Measurements from ENCODE around the gene HSDL1.

DNA sequence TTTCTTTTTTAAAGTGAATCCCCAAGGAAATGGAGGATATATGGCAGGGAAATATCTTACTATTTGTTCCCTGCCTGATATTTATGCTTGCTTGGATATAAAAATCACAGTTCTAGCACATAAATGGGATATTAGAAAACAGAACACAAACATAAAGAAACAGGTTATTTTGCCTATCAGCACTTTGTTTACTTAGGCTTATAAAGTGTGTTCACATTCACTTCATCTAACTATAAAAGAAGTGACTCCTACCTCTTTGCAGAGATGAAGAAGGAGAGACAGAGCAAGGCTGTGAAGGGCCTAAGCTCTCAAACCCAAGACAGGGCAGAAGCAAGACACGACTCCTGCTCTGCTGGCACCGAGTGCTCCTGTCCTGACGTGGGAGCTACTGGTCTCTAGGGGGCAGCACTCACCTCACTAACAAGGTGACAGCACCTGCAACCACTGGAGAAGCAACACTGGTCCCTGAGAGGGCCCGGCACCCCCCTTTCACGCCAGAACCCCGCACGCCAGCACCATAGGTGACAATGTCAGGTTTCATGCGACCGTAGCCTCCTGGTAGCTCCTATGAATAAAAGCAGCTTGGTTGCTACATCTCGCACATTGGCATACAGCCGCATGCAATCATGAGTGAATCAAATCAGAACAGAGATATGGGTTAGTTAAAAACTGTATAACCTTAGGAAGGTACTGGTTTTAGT is 60.3 kb downstream of the HSDL1 start:
- TF ChIP-seq USF2 (IDR thresholded peaks at IDR 0.05; ENCODE audit: low read depth, low read length) (no peak), CEBPB (IDR thresholded peaks at IDR 0.05; ENCODE audit: low read depth, low read length) (no peak), POLR2A (IDR thresholded peaks at IDR 0.05; ENCODE audit: low read depth, low read length) (no peak), RCOR1 (IDR thresholded peaks at IDR 0.05; ENCODE audit: insufficient replicate concordance, low read length) (no peak), RFX5 (IDR thresholded peaks at IDR 0.05; ENCODE audit: low read depth, low read length) (no peak), MXI1 (IDR thresholded peaks at IDR 0.05; ENCODE audit: borderline replicate concordance, low read depth, low read length) (no peak), SMC3 (IDR thresholded peaks at IDR 0.05; ENCODE audit: low read depth, low read length) (peak; percentile 65), MAFK (IDR thresholded peaks at IDR 0.05; ENCODE audit: low read depth, low read length) (no peak), ELK1 (IDR thresholded peaks at IDR 0.05; ENCODE audit: borderline replicate concordance, low read depth, low read length) (no peak), FOS (IDR thresholded peaks at IDR 0.05; ENCODE audit: low read depth, low read length) (no peak)
- TF ChIP-seq, protein P1, sequence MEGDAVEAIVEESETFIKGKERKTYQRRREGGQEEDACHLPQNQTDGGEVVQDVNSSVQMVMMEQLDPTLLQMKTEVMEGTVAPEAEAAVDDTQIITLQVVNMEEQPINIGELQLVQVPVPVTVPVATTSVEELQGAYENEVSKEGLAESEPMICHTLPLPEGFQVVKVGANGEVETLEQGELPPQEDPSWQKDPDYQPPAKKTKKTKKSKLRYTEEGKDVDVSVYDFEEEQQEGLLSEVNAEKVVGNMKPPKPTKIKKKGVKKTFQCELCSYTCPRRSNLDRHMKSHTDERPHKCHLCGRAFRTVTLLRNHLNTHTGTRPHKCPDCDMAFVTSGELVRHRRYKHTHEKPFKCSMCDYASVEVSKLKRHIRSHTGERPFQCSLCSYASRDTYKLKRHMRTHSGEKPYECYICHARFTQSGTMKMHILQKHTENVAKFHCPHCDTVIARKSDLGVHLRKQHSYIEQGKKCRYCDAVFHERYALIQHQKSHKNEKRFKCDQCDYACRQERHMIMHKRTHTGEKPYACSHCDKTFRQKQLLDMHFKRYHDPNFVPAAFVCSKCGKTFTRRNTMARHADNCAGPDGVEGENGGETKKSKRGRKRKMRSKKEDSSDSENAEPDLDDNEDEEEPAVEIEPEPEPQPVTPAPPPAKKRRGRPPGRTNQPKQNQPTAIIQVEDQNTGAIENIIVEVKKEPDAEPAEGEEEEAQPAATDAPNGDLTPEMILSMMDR (conservative IDR thresholded peaks at IDR 0.05; ENCODE audit: low read depth, low read length), result peak; percentile 64
